HEK293T (cell line): Measurements from ENCODE around the gene IL17RC.

Experiments used
- CTCF ChIA-PET: fragments of 350-600 bp; formaldehyde crosslinking; extraction: SDS; loops from one replicate; lab custom pipeline; 2021; ENCODE audit warnings: antibody characterized with exemption, inconsistent platforms; lab: Yijun Ruan, JAX
- POLR2A ChIA-PET: fragments of 350-600 bp; formaldehyde crosslinking; extraction: SDS; loops from one replicate; lab custom pipeline; 2020; ENCODE audit warnings: antibody characterized with exemption, inconsistent platforms; lab: Yijun Ruan, JAX
- DNase-seq: peaks from one replicate; pipeline ENCODE4 v3.0.0; 2012; ENCODE audit warnings: mixed read lengths; ENCODE audit errors: extremely low spot score
- ARNT ChIP-seq: fragments of 450-650 bp; IDR thresholded peaks from 2 replicates; pipeline ENCODE4 v1.6.1; 2017; ENCODE audit warnings: mild to moderate bottlenecking
- BHLHE40 ChIP-seq: fragments of 450-650 bp; IDR thresholded peaks from 2 replicates; pipeline ENCODE4 v1.6.1; 2016; ENCODE audit warnings: mild to moderate bottlenecking, moderate library complexity, borderline replicate concordance
- CTBP1 ChIP-seq: fragments of 450-650 bp; IDR thresholded peaks from 2 replicates; pipeline ENCODE4 v1.6.1; 2016; ENCODE audit warnings: borderline replicate concordance
- ELF4 ChIP-seq: fragments of 450-650 bp; IDR thresholded peaks from 2 replicates; pipeline ENCODE4 v1.6.1; 2017; ENCODE audit warnings: antibody characterized with exemption
- FOXA1 ChIP-seq: fragments of 450-650 bp; IDR thresholded peaks from 2 replicates; pipeline ENCODE4 v1.6.1; 2016; ENCODE audit warnings: mild to moderate bottlenecking
- FOXK2 ChIP-seq: fragments of 450-650 bp; IDR thresholded peaks from 2 replicates; pipeline ENCODE4 v1.6.1; 2016; ENCODE audit warnings: mild to moderate bottlenecking
- FOXM1 ChIP-seq: fragments of 450-650 bp; IDR thresholded peaks from 2 replicates; pipeline ENCODE4 v1.6.1; 2017; ENCODE audit warnings: mild to moderate bottlenecking, borderline replicate concordance
- HDGF ChIP-seq: fragments of 450-650 bp; IDR thresholded peaks from 2 replicates; pipeline ENCODE4 v1.6.1; 2017; ENCODE audit warnings: antibody characterized with exemption, borderline replicate concordance
- L3MBTL2 ChIP-seq: fragments of 450-650 bp; conservative IDR thresholded peaks from 2 replicates; pipeline ENCODE4 v1.6.1; 2016; ENCODE audit warnings: mild to moderate bottlenecking
- LEF1 ChIP-seq: fragments of 450-650 bp; IDR thresholded peaks from 2 replicates; pipeline ENCODE4 v1.6.1; 2017; ENCODE audit warnings: mild to moderate bottlenecking, borderline replicate concordance
- NFRKB ChIP-seq: fragments of 450-650 bp; IDR thresholded peaks from 2 replicates; pipeline ENCODE4 v1.6.1; 2016; ENCODE audit warnings: mild to moderate bottlenecking, moderate library complexity
- PKNOX1 ChIP-seq: fragments of 450-650 bp; IDR thresholded peaks from 2 replicates; pipeline ENCODE4 v1.6.1; 2016
- SP1 ChIP-seq: fragments of 450-650 bp; IDR thresholded peaks from 2 replicates; pipeline ENCODE4 v1.6.1; 2017
- SUZ12 ChIP-seq: fragments of 450-650 bp; IDR thresholded peaks from 2 replicates; pipeline ENCODE4 v1.6.1; 2016; ENCODE audit warnings: mild to moderate bottlenecking
- TARDBP ChIP-seq: fragments of 450-650 bp; IDR thresholded peaks from 2 replicates; pipeline ENCODE4 v1.6.1; 2016
- ZNF384 ChIP-seq: fragments of 450-650 bp; IDR thresholded peaks from 2 replicates; pipeline ENCODE4 v1.6.1; 2016

The IL17RC gene

DNA sequence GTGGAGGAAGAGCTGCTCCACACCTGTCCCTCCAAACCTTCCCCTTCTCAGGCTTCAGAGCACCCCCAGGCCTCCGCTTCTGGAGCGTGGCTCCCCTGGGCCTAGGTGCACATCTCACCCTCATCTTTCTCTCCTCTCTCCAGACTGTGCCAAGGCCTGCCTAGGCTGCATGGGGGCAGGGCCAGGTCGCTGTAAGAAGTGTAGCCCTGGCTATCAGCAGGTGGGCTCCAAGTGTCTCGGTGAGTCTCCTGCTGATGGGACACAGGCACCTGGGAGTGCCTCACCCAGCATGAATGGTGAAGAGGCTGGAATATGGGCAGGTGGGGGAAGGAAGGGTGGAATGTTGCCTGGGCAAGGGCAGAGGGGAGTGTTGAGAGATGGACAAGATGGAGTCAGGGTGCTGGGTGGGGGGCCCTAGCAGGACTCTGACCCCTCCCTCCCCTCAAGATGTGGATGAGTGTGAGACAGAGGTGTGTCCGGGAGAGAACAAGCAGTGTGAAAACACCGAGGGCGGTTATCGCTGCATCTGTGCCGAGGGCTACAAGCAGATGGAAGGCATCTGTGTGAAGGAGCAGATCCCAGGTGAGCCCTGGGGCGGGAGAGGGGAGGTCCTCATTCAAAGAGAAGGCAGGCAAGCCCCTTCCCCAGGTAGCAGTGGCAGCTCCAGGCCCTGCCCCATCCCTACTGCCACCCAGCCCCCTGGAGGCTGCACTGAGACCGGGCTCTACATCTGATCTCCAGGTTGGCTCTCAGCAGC lies 26.2 kb downstream of the IL17RC start:
- POLR2A ChIA-PET, result interaction anchor here (0.8 to 3.9 kb wide), 3 partner anchors 8 to 99 kb away, joined by 3 to 36 read pairs (median 6); partner anchors contain the start of genes CRELD1 and RPUSD3
- TF ChIP-seq CTBP1, result no peak
- TF ChIP-seq BHLHE40, result no peak
- no peak for TF ChIP-seq SP1
- no peak for TF ChIP-seq ELF4
- no peak for TF ChIP-seq HDGF
- no peak for TF ChIP-seq ARNT
- no peak for TF ChIP-seq ZNF384
- DNase-seq, result no peak
- CTCF ChIA-PET, result interaction anchor here (0.6 to 1.9 kb wide), 2 partner anchors 11 to 596 kb away, joined by 3 to 7 read pairs; no protein-coding TSS in a partner anchor

GRCh38 chr3:9944271-9944670 lies 27.4 kb downstream of the IL17RC start:
- ChIA-PET CTCF (no interaction called here), POLR2A (interaction anchor here (3.9 kb wide), 1 partner anchor 12 kb away, joined by 36 read pairs; the partner anchor contains the start of gene CRELD1)

DNA sequence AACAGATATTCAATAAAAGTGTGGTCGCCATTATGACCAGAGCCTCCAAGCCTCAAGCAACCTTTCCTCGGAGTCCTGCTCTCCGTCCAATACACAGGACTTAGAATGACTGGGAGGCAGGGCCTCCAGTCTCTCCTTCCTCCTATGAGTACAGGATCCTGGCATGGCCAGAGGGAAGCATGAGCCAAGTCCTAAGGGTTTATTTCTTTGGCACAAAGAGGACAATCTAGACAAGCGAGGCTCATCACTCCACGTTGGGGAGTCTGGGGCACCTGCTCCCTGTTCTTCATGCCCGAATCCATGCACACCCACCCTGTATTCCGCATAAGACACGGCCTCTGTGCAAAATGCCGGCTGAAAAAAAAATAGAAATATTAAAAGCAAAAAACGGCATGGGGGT lies 28.5 kb downstream of the IL17RC start:
- DNase-seq, result no peak
- POLR2A ChIA-PET, result interaction anchor here (1.2 to 2.8 kb wide), 5 partner anchors 10 to 32 kb away, joined by 3 to 52 read pairs (median 13); partner anchors contain the start of gene CRELD1
- CTCF ChIA-PET, result interaction anchor here (1.0 to 2.0 kb wide), 2 partner anchors 11 to 12 kb away, joined by 3 to 26 read pairs; partner anchors contain the start of gene CRELD1
- TF ChIP-seq ARNT, result no peak
- no peak for TF ChIP-seq PKNOX1
- TF ChIP-seq LEF1, result no peak
- TF ChIP-seq BHLHE40, result no peak
- no peak for TF ChIP-seq FOXA1
- no peak for TF ChIP-seq ELF4
- no peak for TF ChIP-seq ZNF384
- no peak for TF ChIP-seq CTBP1
- no peak for TF ChIP-seq FOXM1
- no peak for TF ChIP-seq HDGF
- TF ChIP-seq NFRKB, result no peak
- TF ChIP-seq SP1, result no peak
- TF ChIP-seq TARDBP, result no peak
- no peak for TF ChIP-seq L3MBTL2
- TF ChIP-seq SUZ12, result no peak
- no peak for TF ChIP-seq FOXK2

More at GRCh38 chr3:9944271-9944670, 27.4 kb downstream of the IL17RC start:
- DNase-seq, result no peak
- TF ChIP-seq ARNT (no peak), BHLHE40 (no peak), TARDBP (no peak), SUZ12 (no peak), FOXA1 (no peak), PKNOX1 (no peak), ZNF384 (no peak), SP1 (no peak), ELF4 (no peak), CTBP1 (no peak), NFRKB (no peak), FOXM1 (no peak), HDGF (no peak), LEF1 (no peak), L3MBTL2 (no peak)

- ChIA-PET CTCF (interaction anchor here (0.5 to 2.0 kb wide), 7 partner anchors 8 to 1438 kb away, joined by 3 to 26 read pairs (median 3); partner anchors contain the start of gene CRELD1), POLR2A (interaction anchor here (0.6 to 2.8 kb wide), 22 partner anchors 9 to 154 kb away, joined by 3 to 52 read pairs (median 3); partner anchors contain the start of genes ARPC4, CIDEC, CRELD1 and EMC3)
- peak; percentile 94 for DNase-seq
- TF ChIP-seq ELF4 (no peak), FOXK2 (no peak), FOXM1 (no peak), TARDBP (no peak), SP1 (no peak), SUZ12 (no peak), LEF1 (no peak), ZNF384 (no peak), CTBP1 (no peak), PKNOX1 (no peak), FOXA1 (no peak), HDGF (0 out of 2 replicates have a peak, but pooled peaks have one; percentile 54), L3MBTL2 (peak; percentile 78)
Observed at GRCh38 chr3:9946112-9947024, 29.5 kb downstream of the IL17RC start.
